DND-41 (cell line): Measurements from ENCODE around the gene CTSW.

Source experiments
- ATAC-seq: fragments of 200-7000 bp; cut with Tn5 transposase; 3 replicates; pipeline ENCODE4 v1.9.1; 2021; ENCODE audit warnings: low read depth; ENCODE audit not compliant: insufficient read depth
- DNase-seq: peaks from one replicate; pipeline ENCODE4 v3.0.0-alpha.2; 2020
- H2AFZ ChIP-seq: 2 replicates; pipeline ENCODE4 v1.6.0; 2012; ENCODE audit warnings: low read depth, low read length
- H3K27ac ChIP-seq: 2 replicates; pipeline ENCODE4 v1.5.1; 2012; ENCODE audit warnings: low read length, inconsistent platforms
- H3K27me3 ChIP-seq: fragments of 200-600 bp; sonication (generic); 2 replicates; pipeline ENCODE4 v1.6.0; 2012; ENCODE audit warnings: low read length, mild to moderate bottlenecking, inconsistent platforms; ENCODE audit not compliant: insufficient read depth, poor library complexity
- H3K36me3 ChIP-seq: 2 replicates; pipeline ENCODE4 v1.5.1; 2012; ENCODE audit warnings: low read length, inconsistent platforms; ENCODE audit not compliant: insufficient read depth
- H3K4me1 ChIP-seq: 2 replicates; pipeline ENCODE4 v1.5.1; 2012; ENCODE audit warnings: mild to moderate bottlenecking, low read length; ENCODE audit not compliant: insufficient read depth
- H3K4me2 ChIP-seq: 2 replicates; pipeline ENCODE4 v1.6.0; 2012; ENCODE audit warnings: mild to moderate bottlenecking, moderate library complexity, low read length, inconsistent platforms; ENCODE audit not compliant: insufficient read depth
- H3K4me3 ChIP-seq, 2 experiments: fragments of 200-600 bp in 1 of 2; shearing (Covaris generic) in 1 of 2; 2 replicates each; pipeline ENCODE4 v1.5.1; 2012 to 2016; ENCODE audit warnings: inconsistent platforms in 2 of 2, low read length in 2 of 2, mild to moderate bottlenecking in 2 of 2, low read depth in 1 of 2, moderate library complexity in 1 of 2
- H3K79me2 ChIP-seq: 2 replicates; pipeline ENCODE4 v1.6.0; 2012; ENCODE audit warnings: low read length, inconsistent platforms; ENCODE audit not compliant: insufficient read depth
- H3K9ac ChIP-seq: 2 replicates; pipeline ENCODE4 v1.6.0; 2012; ENCODE audit warnings: low read depth, mild to moderate bottlenecking, inconsistent platforms, low read length, moderate library complexity
- H3K9me3 ChIP-seq: 2 replicates; pipeline ENCODE4 v1.5.1; 2012; ENCODE audit warnings: low read length, moderate library complexity, mild to moderate bottlenecking, inconsistent platforms; ENCODE audit not compliant: insufficient read depth, severe bottlenecking
- H4K20me1 ChIP-seq: 2 replicates; pipeline ENCODE4 v1.6.0; 2012; ENCODE audit warnings: low read length; ENCODE audit not compliant: insufficient read depth
- EZH2 ChIP-seq: IDR thresholded peaks from 3 replicates; pipeline ENCODE4 v1.6.1; 2012; ENCODE audit warnings: borderline replicate concordance, low read depth, mild to moderate bottlenecking, moderate library complexity, low read length, inconsistent platforms; ENCODE audit not compliant: severe bottlenecking
- TF ChIP-seq, protein P1 (sequence below): IDR thresholded peaks from 2 replicates; pipeline ENCODE4 v1.5.1; 2012; ENCODE audit warnings: borderline replicate concordance, low read length, moderate library complexity, mild to moderate bottlenecking; ENCODE audit not compliant: poor library complexity, severe bottlenecking; ENCODE audit errors: extremely low read depth

CTSW gene

GRCh38 chr11:65849366-65849765 lies 30.3 kb upstream of the CTSW start:
- Histone ChIP-seq H3K9ac (no peak overlapping the region), H2AFZ (no peak overlapping the region), H3K4me1 (no peaks in the 10 kb centered on the region), H3K4me3 (no peak overlapping the region), H3K36me3 (peaks cover 31% of the 10 kb centered on the region), H4K20me1 (peaks cover 37% of the 10 kb centered on the region), H3K27ac (no peak overlapping the region), H3K27me3 (no peaks in the 10 kb centered on the region), H3K4me2 (no peak overlapping the region), H3K79me2 (peaks cover 5% of the 10 kb centered on the region), H3K9me3 (no peaks in the 10 kb centered on the region)
- no peak for ATAC-seq
- TF ChIP-seq, protein P1, sequence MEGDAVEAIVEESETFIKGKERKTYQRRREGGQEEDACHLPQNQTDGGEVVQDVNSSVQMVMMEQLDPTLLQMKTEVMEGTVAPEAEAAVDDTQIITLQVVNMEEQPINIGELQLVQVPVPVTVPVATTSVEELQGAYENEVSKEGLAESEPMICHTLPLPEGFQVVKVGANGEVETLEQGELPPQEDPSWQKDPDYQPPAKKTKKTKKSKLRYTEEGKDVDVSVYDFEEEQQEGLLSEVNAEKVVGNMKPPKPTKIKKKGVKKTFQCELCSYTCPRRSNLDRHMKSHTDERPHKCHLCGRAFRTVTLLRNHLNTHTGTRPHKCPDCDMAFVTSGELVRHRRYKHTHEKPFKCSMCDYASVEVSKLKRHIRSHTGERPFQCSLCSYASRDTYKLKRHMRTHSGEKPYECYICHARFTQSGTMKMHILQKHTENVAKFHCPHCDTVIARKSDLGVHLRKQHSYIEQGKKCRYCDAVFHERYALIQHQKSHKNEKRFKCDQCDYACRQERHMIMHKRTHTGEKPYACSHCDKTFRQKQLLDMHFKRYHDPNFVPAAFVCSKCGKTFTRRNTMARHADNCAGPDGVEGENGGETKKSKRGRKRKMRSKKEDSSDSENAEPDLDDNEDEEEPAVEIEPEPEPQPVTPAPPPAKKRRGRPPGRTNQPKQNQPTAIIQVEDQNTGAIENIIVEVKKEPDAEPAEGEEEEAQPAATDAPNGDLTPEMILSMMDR: no peak
- no peak for TF ChIP-seq EZH2
- no peak for DNase-seq

DNA sequence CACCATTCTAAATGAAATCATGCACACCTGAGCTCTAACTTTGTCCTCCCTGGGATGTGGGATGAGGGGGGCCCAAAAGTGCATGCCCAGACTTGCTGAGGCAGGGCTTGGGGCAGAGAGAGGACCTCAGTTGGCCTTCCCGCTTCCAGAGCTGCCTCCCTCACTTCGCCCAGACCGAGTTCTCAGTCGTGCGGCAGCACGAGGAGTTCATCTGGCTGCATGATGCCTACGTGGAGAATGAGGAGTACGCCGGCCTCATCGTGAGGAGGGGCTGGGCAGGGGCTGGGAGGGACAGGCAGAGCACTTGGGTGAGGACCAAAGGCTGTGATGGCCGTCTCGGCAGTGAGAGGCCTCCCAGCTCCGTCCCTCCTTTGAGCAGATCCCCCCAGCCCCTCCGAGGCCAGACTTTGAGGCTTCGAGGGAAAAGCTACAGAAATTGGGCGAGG lies 29.8 kb upstream of the CTSW start:
- no peak for TF ChIP-seq EZH2
- TF ChIP-seq, protein P1: no peak
- H3K9me3 ChIP-seq: no peaks in the 10 kb centered on the region
- ATAC-seq (no peak), DNase-seq (no peak)
- H3K4me2 ChIP-seq: no peak overlapping the region
- no peaks in the 10 kb centered on the region for H3K4me1 ChIP-seq
- no peaks in the 10 kb centered on the region for H3K27me3 ChIP-seq
- no peak overlapping the region for H2AFZ ChIP-seq
- H3K9ac ChIP-seq: no peak overlapping the region
- peaks cover 36% of the 10 kb centered on the region for H3K36me3 ChIP-seq
- peaks cover 41% of the 10 kb centered on the region for H4K20me1 ChIP-seq
- H3K79me2 ChIP-seq: peaks cover 9% of the 10 kb centered on the region
- no peak overlapping the region for H3K4me3 ChIP-seq
- H3K27ac ChIP-seq: no peak overlapping the region

DNA sequence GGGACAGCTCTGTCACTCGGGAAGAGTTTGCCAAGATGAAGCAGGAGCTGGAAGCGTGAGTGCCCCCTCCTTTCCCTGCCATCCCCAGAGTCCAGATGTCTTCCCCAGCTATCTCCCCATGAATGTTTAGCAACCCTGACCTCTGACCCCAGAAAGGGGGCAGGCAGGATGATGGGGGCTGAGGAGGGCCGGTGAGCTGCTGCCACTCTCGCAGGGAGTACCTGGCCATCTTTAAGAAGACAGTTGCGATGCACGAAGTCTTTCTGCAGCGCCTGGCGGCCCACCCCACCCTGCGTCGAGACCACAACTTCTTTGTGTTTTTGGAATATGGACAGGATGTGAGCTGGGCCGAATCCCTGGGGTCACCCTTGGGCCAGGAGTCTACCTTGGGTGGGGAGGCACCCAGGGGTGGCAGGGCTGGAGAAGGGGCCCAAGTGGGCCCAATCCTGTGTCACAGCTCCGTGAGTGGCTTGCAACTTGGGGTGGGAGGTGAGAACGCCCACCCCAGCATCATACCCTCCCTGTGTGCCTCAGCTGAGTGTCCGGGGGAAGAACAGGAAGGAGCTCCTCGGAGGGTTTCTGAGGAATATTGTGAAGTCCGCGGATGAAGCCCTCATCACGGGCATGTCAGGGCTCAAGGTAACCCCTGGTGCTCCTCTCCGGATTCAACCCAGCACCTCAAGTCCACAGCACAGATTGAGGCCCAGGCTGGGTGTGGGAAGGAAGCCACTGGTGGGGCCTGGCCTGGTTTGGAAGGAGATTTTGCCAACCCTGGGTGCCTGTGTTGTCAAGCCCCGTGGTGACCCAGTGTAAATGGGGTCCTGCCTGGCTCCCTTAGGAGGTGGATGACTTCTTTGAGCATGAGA lies 29.2 kb upstream of the CTSW start:
- TF ChIP-seq, protein P1: no peak
- no peak for TF ChIP-seq EZH2

More for the DNA sequence above, 29.2 kb upstream of the CTSW start:
- no peak overlapping the region for H3K4me2 ChIP-seq
- H3K4me3 ChIP-seq: no peak overlapping the region
- peak; percentile 13 for ATAC-seq
- peaks cover 47% of the 10 kb centered on the region for H4K20me1 ChIP-seq
- DNase-seq: no peak
- no peak overlapping the region for H3K9ac ChIP-seq
- no peaks in the 10 kb centered on the region for H3K9me3 ChIP-seq
- no peak overlapping the region for H2AFZ ChIP-seq
- H3K4me1 ChIP-seq: peaks cover 4% of the 10 kb centered on the region
- no peaks in the 10 kb centered on the region for H3K27me3 ChIP-seq
- peaks cover 16% of the 10 kb centered on the region for H3K79me2 ChIP-seq
- peaks cover 42% of the 10 kb centered on the region for H3K36me3 ChIP-seq
- no peak overlapping the region for H3K27ac ChIP-seq
